H1 (cell line): ENCODE results near the gene UBE2E1. TPM values are rescaled to one million over a fixed set of nuclear protein-coding genes. Genes with fewer than 3 reads are reported as not detected.

ENCODE experiments used
- CTCF ChIA-PET: fragments of 300-600 bp; sonication (Branson Sonifier 250); formaldehyde crosslinking; loops from one replicate; lab custom pipeline; 2021; ENCODE audit not compliant: partially characterized antibody; lab: Charles Lee
- POLR2A ChIA-PET: fragments of 300-600 bp; sonication (Branson Sonifier 250); formaldehyde crosslinking; loops from one replicate; lab custom pipeline; 2021; ENCODE audit warnings: inconsistent platforms; ENCODE audit not compliant: partially characterized antibody; lab: Charles Lee
- DNase-seq, 2 experiments: peaks; one replicate each; pipeline versions ENCODE4 v3.0.0 to v3.0.0-alpha.2; 2010 to 2022; ENCODE audit warnings: low spot score in 2 of 2, low read depth in 1 of 2, mixed read lengths in 1 of 2
- FAIRE-seq: peaks from 2 replicates; lab custom pipeline; 2011; peaks lifted over from hg19 to GRCh38; lab: Jason Lieb, UNC
- H2AFZ ChIP-seq: 2 replicates; pipeline ENCODE4 v1.8.1; 2012; ENCODE audit warnings: low read length, inconsistent platforms
- H2AK5ac ChIP-seq: 2 replicates; pipeline ENCODE4 v1.6.1; 2013; ENCODE audit warnings: low read depth, low read length
- H2BK120ac ChIP-seq: replicated peaks from 2 replicates; pipeline ENCODE3; 2013; ENCODE audit warnings: low read depth, low read length, inconsistent platforms
- H2BK12ac ChIP-seq: 2 replicates; pipeline ENCODE4 v1.6.1; 2013; ENCODE audit warnings: low read depth, low read length
- H2BK15ac ChIP-seq: 2 replicates; pipeline ENCODE4 v1.6.1; 2013; ENCODE audit warnings: low read length
- H2BK20ac ChIP-seq: 2 replicates; pipeline ENCODE4 v1.6.1; 2013; ENCODE audit warnings: low read length
- H2BK5ac ChIP-seq: 2 replicates; pipeline ENCODE4 v1.6.1; 2013; ENCODE audit warnings: low read depth, low read length
- H3K14ac ChIP-seq: 2 replicates; pipeline ENCODE4 v1.6.1; 2013; ENCODE audit warnings: inconsistent platforms; ENCODE audit not compliant: insufficient read length
- H3K18ac ChIP-seq: 2 replicates; pipeline ENCODE4 v1.6.1; 2013; ENCODE audit warnings: low read length; ENCODE audit errors: extremely low read depth
- H3K23ac ChIP-seq: 2 replicates; pipeline ENCODE4 v1.6.1; 2013; ENCODE audit warnings: inconsistent platforms; ENCODE audit not compliant: insufficient read length
- H3K23me2 ChIP-seq: 2 replicates; pipeline ENCODE4 v1.6.1; 2013; ENCODE audit warnings: low read depth, low read length
- H3K27ac ChIP-seq: 2 replicates; pipeline ENCODE4 v1.6.1; 2011; ENCODE audit warnings: low read depth, low read length, inconsistent platforms
- H3K27me3 ChIP-seq, 4 experiments: replicated peaks in 1 of 4; 1 replicate in 1 of 4; 2 replicates in 3 of 4; pipeline versions ENCODE4 v1.6.1 to v1.8.1; 2011 to 2013; ENCODE audit warnings: low read length in 3 of 4, mild to moderate bottlenecking in 3 of 4, inconsistent platforms in 2 of 4, mixed read lengths in 2 of 4, moderate library complexity in 1 of 4; ENCODE audit not compliant: control insufficient read depth in 3 of 4, insufficient read depth in 3 of 4; ENCODE audit errors: extremely low read depth in 1 of 4
- H3K36me3 ChIP-seq, 4 experiments: 2 replicates each; pipeline versions ENCODE4 v1.6.1 to v1.8.1; 2011 to 2013; ENCODE audit warnings: mild to moderate bottlenecking in 4 of 4, low read length in 3 of 4, moderate library complexity in 2 of 4, control low read depth in 1 of 4, inconsistent platforms in 1 of 4; ENCODE audit not compliant: insufficient read depth in 4 of 4, control insufficient read depth in 2 of 4
- H3K4ac ChIP-seq: replicated peaks from 2 replicates; pipeline ENCODE3; 2013; ENCODE audit warnings: low read length, low read depth, mixed read lengths, inconsistent platforms; ENCODE audit not compliant: insufficient read length
- H3K4me1 ChIP-seq, 4 experiments: replicated peaks in 1 of 4; 1 replicate in 1 of 4; 2 replicates in 3 of 4; pipeline versions ENCODE4 v1.6.1 to v1.8.1; 2011 to 2013; ENCODE audit warnings: low read length in 3 of 4, inconsistent platforms in 2 of 4, mixed read lengths in 1 of 4; ENCODE audit not compliant: insufficient read depth in 4 of 4, control insufficient read depth in 3 of 4
- H3K4me2 ChIP-seq, 2 experiments: 2 replicates each; pipeline versions ENCODE4 v1.6.1 to v1.8.1; 2011 to 2013; ENCODE audit warnings: low read depth in 2 of 2, low read length in 2 of 2, control low read depth in 1 of 2, inconsistent platforms in 1 of 2, mild to moderate bottlenecking in 1 of 2; ENCODE audit not compliant: insufficient read depth in 1 of 2
- H3K4me3 ChIP-seq, 4 experiments: fragments of 200-600, 300-600 bp in 1 of 4; sonication (generic), shearing (Covaris generic), sonication (Bioruptor Twin) in 1 of 4; 2 replicates each; pipeline versions ENCODE4 v1.5.1 to v1.8.1; 2011 to 2016; ENCODE audit warnings: low read length in 4 of 4, low read depth in 3 of 4, control low read depth in 2 of 4, inconsistent platforms in 2 of 4, mild to moderate bottlenecking in 2 of 4, mixed read lengths in 1 of 4, moderate library complexity in 1 of 4; ENCODE audit not compliant: insufficient read depth in 2 of 4; ENCODE audit errors: extremely low read depth in 1 of 4
- H3K56ac ChIP-seq: replicated peaks from 2 replicates; pipeline ENCODE3; 2013; ENCODE audit warnings: low read depth, mild to moderate bottlenecking, mixed read lengths, low read length, inconsistent platforms; ENCODE audit not compliant: insufficient read length
- H3K79me1 ChIP-seq: 2 replicates; pipeline ENCODE4 v1.6.1; 2013; ENCODE audit warnings: low read depth, low read length, control low read depth
- H3K79me2 ChIP-seq, 2 experiments: 2 replicates each; pipeline versions ENCODE4 v1.6.1 to v1.8.1; 2012 to 2013; ENCODE audit warnings: low read length in 2 of 2, mild to moderate bottlenecking in 2 of 2, inconsistent platforms in 1 of 2; ENCODE audit not compliant: insufficient read depth in 2 of 2, control insufficient read depth in 1 of 2
- H3K9ac ChIP-seq, 4 experiments: replicated peaks in 1 of 4; 1 replicate in 1 of 4; 2 replicates in 3 of 4; pipeline versions ENCODE4 v1.6.1 to v1.8.1; 2011 to 2013; ENCODE audit warnings: low read depth in 3 of 4, low read length in 3 of 4, control low read depth in 2 of 4, mild to moderate bottlenecking in 2 of 4, moderate library complexity in 2 of 4, inconsistent platforms in 1 of 4; ENCODE audit errors: extremely low read depth in 1 of 4
- H3K9me3 ChIP-seq, 2 experiments: 2 replicates each; pipeline versions ENCODE4 v1.6.1 to v1.8.1; 2012 to 2013; ENCODE audit warnings: mild to moderate bottlenecking in 2 of 2, moderate library complexity in 2 of 2, control low read depth in 1 of 2, inconsistent platforms in 1 of 2, low read depth in 1 of 2, low read length in 1 of 2, mixed read lengths in 1 of 2; ENCODE audit not compliant: insufficient read depth in 2 of 2
- H4K20me1 ChIP-seq, 2 experiments: replicated peaks in 1 of 2; 2 replicates each; pipeline versions ENCODE3 to v1.8.1; 2011 to 2013; ENCODE audit warnings: inconsistent platforms in 2 of 2, low read length in 2 of 2, mild to moderate bottlenecking in 1 of 2; ENCODE audit not compliant: insufficient read depth in 2 of 2, control insufficient read depth in 1 of 2
- H4K5ac ChIP-seq: 2 replicates; pipeline ENCODE4 v1.6.1; 2013; ENCODE audit warnings: low read length, low read depth, mixed read lengths, inconsistent platforms; ENCODE audit not compliant: insufficient read length
- H4K8ac ChIP-seq: 2 replicates; pipeline ENCODE4 v1.8.0; 2013; ENCODE audit warnings: mild to moderate bottlenecking, moderate library complexity, low read length, inconsistent platforms; ENCODE audit not compliant: insufficient read depth; ENCODE audit errors: extremely low read depth
- H4K91ac ChIP-seq: replicated peaks from 2 replicates; pipeline ENCODE3; 2013; ENCODE audit warnings: low read length, mixed read lengths, inconsistent platforms; ENCODE audit not compliant: insufficient read length
- CTBP2 ChIP-seq: IDR thresholded peaks from 2 replicates; pipeline ENCODE4 v1.7.0; 2011; ENCODE audit warnings: borderline replicate concordance, mild to moderate bottlenecking, moderate library complexity, mixed read lengths, low read length; ENCODE audit not compliant: insufficient read depth, insufficient read length
- MAFK ChIP-seq: IDR thresholded peaks from 2 replicates; pipeline ENCODE4 v1.6.1; 2012; ENCODE audit warnings: low read depth, mild to moderate bottlenecking, improper control_type of control experiment, low read length
- SIX5 ChIP-seq: IDR thresholded peaks from 2 replicates; pipeline ENCODE4 v1.6.1; 2011; ENCODE audit warnings: mild to moderate bottlenecking, low read depth, low read length
- SUZ12 ChIP-seq: fragments of 200-600 bp; sonication (generic); IDR thresholded peaks from 2 replicates; pipeline ENCODE4 v1.6.1; 2012; ENCODE audit warnings: mild to moderate bottlenecking, inconsistent platforms, low read length, moderate library complexity, mixed read lengths
- WGBS, 2 experiments: shearing (Covaris generic) in 1 of 2; methylation state at CpG; one replicate each; pipeline versions ENCODE4 v1.1.6 to v1.1.7; 2013 to 2015; ENCODE audit warnings: low lambda C conversion rate in 2 of 2, mixed read lengths in 2 of 2, inconsistent platforms in 1 of 2, low coverage in 1 of 2, missing lambda C conversion rate in 1 of 2; ENCODE audit not compliant: insufficient replicate concordance in 2 of 2, insufficient coverage in 1 of 2, insufficient read length in 1 of 2; ENCODE audit errors: extremely low coverage in 1 of 2, missing lambda C conversion rate in 1 of 2; 5-methylcytosine and 5-hydroxymethylcytosine counted together
- polyA plus RNA-seq, 7 experiments: library from polyadenylated mRNA; depleted of rRNA in 3 of 7; stranded (reverse) in 5 of 7; unstranded in 2 of 7; fragments of >200 nt in 5 of 7; fragments of 200-250 nt in 2 of 7; gene quantifications; 1 replicate in 5 of 7; 2 replicates in 1 of 7; 4 replicates in 1 of 7; pipeline versions ENCODE4 v1.2.1 to v1.2.3, GENCODE V29; 2011 to 2013; ENCODE audit warnings: missing spikeins in 2 of 7, mixed read lengths in 2 of 7
- total RNA-seq: library from RNA; stranded (reverse); fragmentation: NEBNext Ultra II Directional; extraction: Animal tissue kit (Norgen Biotek cat#: 25700); gene quantifications from 2 replicates; pipeline ENCODE4 v1.2.1, GENCODE V29; 2021

The UBE2E1 gene
- total and polyA plus RNA-seq, 2 of the 8 experiments (the other 6 are each of a cell fraction or from before 2014, with no cell fraction given): 109 to 141 TPM

GRCh38 chr3:23793528-23794134, 12.1 kb upstream of the UBE2E1 start:
- Histone ChIP-seq H3K9me3 (no peaks in the 10 kb centered on the region), H2BK120ac (no peak overlapping the region), H2BK5ac (no peak overlapping the region), H3K4me3 (no peak overlapping the region), H3K18ac (no peak overlapping the region), H3K14ac (no peak overlapping the region), H4K20me1 (no peaks in the 10 kb centered on the region), H3K23me2 (no peaks in the 10 kb centered on the region), H3K36me3 (no peaks in the 10 kb centered on the region), H3K79me1 (no peaks in the 10 kb centered on the region), H3K4ac (no peak overlapping the region), H4K5ac (no peak overlapping the region), H3K23ac (no peak overlapping the region), H2BK12ac (no peak overlapping the region), H3K27me3 (no peaks in the 10 kb centered on the region), H3K79me2 (no peaks in the 10 kb centered on the region), H2BK15ac (no peak overlapping the region), H3K9ac (no peak overlapping the region), H2BK20ac (no peak overlapping the region), H3K4me2 (no peak overlapping the region), H4K8ac (no peak overlapping the region), H2AFZ (no peak overlapping the region), H3K56ac (no peak overlapping the region), H2AK5ac (no peak overlapping the region), H3K27ac (no peak overlapping the region), H4K91ac (no peak overlapping the region), H3K4me1 (no peaks in the 10 kb centered on the region; a peak in 1 of 7 replicates)
- TF ChIP-seq MAFK (no peak), CTBP2 (no peak), SIX5 (no peak), SUZ12 (no peak)
- FAIRE-seq: no peak
- CTCF ChIA-PET: no interaction called here
- WGBS, 2 experiments: 90% methylated on average over 4 of the region's 4 CpGs; no CpG with 5 or more reads in 1 of the 2 experiments
- no peak for DNase-seq
- POLR2A ChIA-PET: interaction anchor here (1.0 kb wide), 1 partner anchor 11 kb away, joined by 3 read pairs; no protein-coding TSS in a partner anchor
